Endothelial cell of umbilical vein (primary cell): ENCODE measurements around the gene PRKD2.

ENCODE experiments used
- POLR2A ChIP-seq: IDR thresholded peaks from 2 replicates; pipeline ENCODE4 v1.6.1; 2012; ENCODE audit warnings: low read depth, mild to moderate bottlenecking, control low read depth, low read length
- TF ChIP-seq, protein P1 (sequence below), 2 donors: IDR thresholded peaks; 1 replicate in 1 of 2; 2 replicates in 1 of 2; pipeline ENCODE4 v1.5.1; 2011; ENCODE audit warnings: low read length in 2 of 2, mild to moderate bottlenecking in 2 of 2, moderate library complexity in 2 of 2, control low read depth in 1 of 2, inconsistent platforms in 1 of 2, low read depth in 1 of 2; ENCODE audit not compliant: insufficient read depth in 1 of 2; ENCODE audit errors: extremely low read depth in 1 of 2

DNA sequence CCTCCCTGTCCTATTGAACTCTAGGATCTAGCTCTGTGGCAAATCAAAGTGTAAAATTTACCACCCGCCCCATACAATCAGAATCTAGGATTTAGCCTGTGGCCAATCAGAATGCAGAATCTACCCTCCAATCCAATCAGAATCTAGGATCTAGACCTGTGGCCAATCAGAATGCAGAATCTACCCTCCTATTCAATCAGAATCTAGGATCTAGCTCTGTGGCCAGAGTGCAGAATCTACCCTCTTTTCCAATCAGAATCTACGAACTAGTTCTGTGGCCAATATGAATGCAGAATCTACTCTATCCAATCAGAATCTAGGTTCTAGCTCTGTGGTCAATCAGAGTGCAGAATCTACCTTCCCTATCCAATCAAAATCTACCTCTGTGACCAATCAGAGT is 25.8 kb downstream of the PRKD2 start:
- TF ChIP-seq, protein P1, sequence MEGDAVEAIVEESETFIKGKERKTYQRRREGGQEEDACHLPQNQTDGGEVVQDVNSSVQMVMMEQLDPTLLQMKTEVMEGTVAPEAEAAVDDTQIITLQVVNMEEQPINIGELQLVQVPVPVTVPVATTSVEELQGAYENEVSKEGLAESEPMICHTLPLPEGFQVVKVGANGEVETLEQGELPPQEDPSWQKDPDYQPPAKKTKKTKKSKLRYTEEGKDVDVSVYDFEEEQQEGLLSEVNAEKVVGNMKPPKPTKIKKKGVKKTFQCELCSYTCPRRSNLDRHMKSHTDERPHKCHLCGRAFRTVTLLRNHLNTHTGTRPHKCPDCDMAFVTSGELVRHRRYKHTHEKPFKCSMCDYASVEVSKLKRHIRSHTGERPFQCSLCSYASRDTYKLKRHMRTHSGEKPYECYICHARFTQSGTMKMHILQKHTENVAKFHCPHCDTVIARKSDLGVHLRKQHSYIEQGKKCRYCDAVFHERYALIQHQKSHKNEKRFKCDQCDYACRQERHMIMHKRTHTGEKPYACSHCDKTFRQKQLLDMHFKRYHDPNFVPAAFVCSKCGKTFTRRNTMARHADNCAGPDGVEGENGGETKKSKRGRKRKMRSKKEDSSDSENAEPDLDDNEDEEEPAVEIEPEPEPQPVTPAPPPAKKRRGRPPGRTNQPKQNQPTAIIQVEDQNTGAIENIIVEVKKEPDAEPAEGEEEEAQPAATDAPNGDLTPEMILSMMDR (IDR thresholded peaks at IDR 0.05; ENCODE audit: extremely low read depth in 1 of 2, insufficient read depth in 1 of 2, low read depth in 1 of 2, low read length in 2 of 2) = no peak
- TF ChIP-seq POLR2A = no peak
